DND-41 (cell line): ENCODE measurements around the gene SCN2A.

Experiments
- ATAC-seq: fragments of 200-7000 bp; cut with Tn5 transposase; 3 replicates; pipeline ENCODE4 v1.9.1; 2021; ENCODE audit warnings: low read depth; ENCODE audit not compliant: insufficient read depth
- DNase-seq: peaks from one replicate; pipeline ENCODE4 v3.0.0-alpha.2; 2020
- H2AFZ ChIP-seq: 2 replicates; pipeline ENCODE4 v1.6.0; 2012; ENCODE audit warnings: low read depth, low read length
- H3K27ac ChIP-seq: 2 replicates; pipeline ENCODE4 v1.5.1; 2012; ENCODE audit warnings: low read length, inconsistent platforms
- H3K27me3 ChIP-seq: fragments of 200-600 bp; sonication (generic); 2 replicates; pipeline ENCODE4 v1.6.0; 2012; ENCODE audit warnings: low read length, mild to moderate bottlenecking, inconsistent platforms; ENCODE audit not compliant: insufficient read depth, poor library complexity
- H3K36me3 ChIP-seq: 2 replicates; pipeline ENCODE4 v1.5.1; 2012; ENCODE audit warnings: low read length, inconsistent platforms; ENCODE audit not compliant: insufficient read depth
- H3K4me1 ChIP-seq: 2 replicates; pipeline ENCODE4 v1.5.1; 2012; ENCODE audit warnings: mild to moderate bottlenecking, low read length; ENCODE audit not compliant: insufficient read depth
- H3K4me2 ChIP-seq: 2 replicates; pipeline ENCODE4 v1.6.0; 2012; ENCODE audit warnings: mild to moderate bottlenecking, moderate library complexity, low read length, inconsistent platforms; ENCODE audit not compliant: insufficient read depth
- H3K4me3 ChIP-seq, 2 experiments: fragments of 200-600 bp in 1 of 2; shearing (Covaris generic) in 1 of 2; 2 replicates each; pipeline ENCODE4 v1.5.1; 2012 to 2016; ENCODE audit warnings: inconsistent platforms in 2 of 2, low read length in 2 of 2, mild to moderate bottlenecking in 2 of 2, low read depth in 1 of 2, moderate library complexity in 1 of 2
- H3K79me2 ChIP-seq: 2 replicates; pipeline ENCODE4 v1.6.0; 2012; ENCODE audit warnings: low read length, inconsistent platforms; ENCODE audit not compliant: insufficient read depth
- H3K9ac ChIP-seq: 2 replicates; pipeline ENCODE4 v1.6.0; 2012; ENCODE audit warnings: low read depth, mild to moderate bottlenecking, inconsistent platforms, low read length, moderate library complexity
- H3K9me3 ChIP-seq: 2 replicates; pipeline ENCODE4 v1.5.1; 2012; ENCODE audit warnings: low read length, moderate library complexity, mild to moderate bottlenecking, inconsistent platforms; ENCODE audit not compliant: insufficient read depth, severe bottlenecking
- H4K20me1 ChIP-seq: 2 replicates; pipeline ENCODE4 v1.6.0; 2012; ENCODE audit warnings: low read length; ENCODE audit not compliant: insufficient read depth
- EZH2 ChIP-seq: IDR thresholded peaks from 3 replicates; pipeline ENCODE4 v1.6.1; 2012; ENCODE audit warnings: borderline replicate concordance, low read depth, mild to moderate bottlenecking, moderate library complexity, low read length, inconsistent platforms; ENCODE audit not compliant: severe bottlenecking
- TF ChIP-seq, protein P1 (sequence below): IDR thresholded peaks from 2 replicates; pipeline ENCODE4 v1.5.1; 2012; ENCODE audit warnings: borderline replicate concordance, low read length, moderate library complexity, mild to moderate bottlenecking; ENCODE audit not compliant: poor library complexity, severe bottlenecking; ENCODE audit errors: extremely low read depth

SCN2A gene

DNA sequence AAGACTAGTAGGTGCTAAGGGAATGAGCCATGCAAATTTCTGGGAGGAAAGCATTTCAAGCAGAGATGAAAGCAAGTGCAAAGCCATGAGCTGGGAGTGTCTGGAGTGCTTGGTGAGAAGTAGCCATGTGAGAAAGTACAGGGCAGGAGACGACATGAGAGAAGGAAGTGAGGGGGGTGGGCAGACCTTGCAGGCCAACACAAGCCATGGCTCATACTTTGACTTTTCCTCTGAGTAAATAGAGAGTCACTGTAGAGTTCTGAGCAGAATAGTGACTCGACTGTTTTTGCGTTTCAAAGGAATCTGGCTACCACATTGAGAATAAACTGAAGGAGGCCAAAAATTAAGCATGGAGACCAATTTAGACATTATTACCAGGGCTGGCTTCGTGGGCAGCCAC, 42.2 kb downstream of the SCN2A start:
- Histone ChIP-seq H2AFZ (0 out of 2 replicates have a peak overlapping the region, but pooled peaks have one; percentile 5), H3K27ac (no peak overlapping the region), H4K20me1 (no peaks in the 10 kb centered on the region), H3K27me3 (no peaks in the 10 kb centered on the region), H3K4me1 (peaks cover 2% of the 10 kb centered on the region; the same call in 1 of the 2 replicates), H3K4me3 (no peak overlapping the region), H3K79me2 (no peaks in the 10 kb centered on the region), H3K9ac (no peak overlapping the region), H3K9me3 (no peaks in the 10 kb centered on the region), H3K36me3 (no peaks in the 10 kb centered on the region), H3K4me2 (no peak overlapping the region)
- ATAC-seq (no peak), DNase-seq (no peak)
- TF ChIP-seq, protein P1, sequence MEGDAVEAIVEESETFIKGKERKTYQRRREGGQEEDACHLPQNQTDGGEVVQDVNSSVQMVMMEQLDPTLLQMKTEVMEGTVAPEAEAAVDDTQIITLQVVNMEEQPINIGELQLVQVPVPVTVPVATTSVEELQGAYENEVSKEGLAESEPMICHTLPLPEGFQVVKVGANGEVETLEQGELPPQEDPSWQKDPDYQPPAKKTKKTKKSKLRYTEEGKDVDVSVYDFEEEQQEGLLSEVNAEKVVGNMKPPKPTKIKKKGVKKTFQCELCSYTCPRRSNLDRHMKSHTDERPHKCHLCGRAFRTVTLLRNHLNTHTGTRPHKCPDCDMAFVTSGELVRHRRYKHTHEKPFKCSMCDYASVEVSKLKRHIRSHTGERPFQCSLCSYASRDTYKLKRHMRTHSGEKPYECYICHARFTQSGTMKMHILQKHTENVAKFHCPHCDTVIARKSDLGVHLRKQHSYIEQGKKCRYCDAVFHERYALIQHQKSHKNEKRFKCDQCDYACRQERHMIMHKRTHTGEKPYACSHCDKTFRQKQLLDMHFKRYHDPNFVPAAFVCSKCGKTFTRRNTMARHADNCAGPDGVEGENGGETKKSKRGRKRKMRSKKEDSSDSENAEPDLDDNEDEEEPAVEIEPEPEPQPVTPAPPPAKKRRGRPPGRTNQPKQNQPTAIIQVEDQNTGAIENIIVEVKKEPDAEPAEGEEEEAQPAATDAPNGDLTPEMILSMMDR = no peak
- no peak for TF ChIP-seq EZH2

DNA sequence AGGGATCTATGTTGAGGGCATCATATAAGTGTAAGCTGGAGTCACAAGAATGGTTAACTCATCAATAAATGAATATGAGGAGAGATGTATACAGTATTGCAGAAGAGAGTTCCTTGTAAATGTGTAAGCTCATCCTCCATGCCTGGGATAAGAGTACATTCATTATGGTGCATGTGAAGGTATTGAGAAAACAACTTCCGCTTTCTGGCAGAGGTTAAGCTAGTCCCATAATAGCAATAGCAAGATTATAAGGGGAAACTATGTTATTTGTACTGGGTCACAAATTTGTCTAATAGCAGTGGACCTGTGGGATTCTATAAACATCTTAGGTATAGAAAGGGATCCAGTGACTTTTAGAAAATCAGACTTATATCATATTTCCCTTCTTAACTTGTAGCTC, 44.1 kb downstream of the SCN2A start:
- Histone ChIP-seq H3K4me1 (no peaks in the 10 kb centered on the region), H3K36me3 (no peaks in the 10 kb centered on the region), H4K20me1 (no peaks in the 10 kb centered on the region), H3K27ac (no peak overlapping the region), H2AFZ (no peak overlapping the region), H3K79me2 (no peaks in the 10 kb centered on the region), H3K27me3 (no peaks in the 10 kb centered on the region), H3K4me3 (no peak overlapping the region), H3K4me2 (no peak overlapping the region), H3K9me3 (no peaks in the 10 kb centered on the region), H3K9ac (no peak overlapping the region)
- TF ChIP-seq EZH2 = no peak
- TF ChIP-seq, protein P1 = no peak
- ATAC-seq = no peak
- no peak for DNase-seq

DNA sequence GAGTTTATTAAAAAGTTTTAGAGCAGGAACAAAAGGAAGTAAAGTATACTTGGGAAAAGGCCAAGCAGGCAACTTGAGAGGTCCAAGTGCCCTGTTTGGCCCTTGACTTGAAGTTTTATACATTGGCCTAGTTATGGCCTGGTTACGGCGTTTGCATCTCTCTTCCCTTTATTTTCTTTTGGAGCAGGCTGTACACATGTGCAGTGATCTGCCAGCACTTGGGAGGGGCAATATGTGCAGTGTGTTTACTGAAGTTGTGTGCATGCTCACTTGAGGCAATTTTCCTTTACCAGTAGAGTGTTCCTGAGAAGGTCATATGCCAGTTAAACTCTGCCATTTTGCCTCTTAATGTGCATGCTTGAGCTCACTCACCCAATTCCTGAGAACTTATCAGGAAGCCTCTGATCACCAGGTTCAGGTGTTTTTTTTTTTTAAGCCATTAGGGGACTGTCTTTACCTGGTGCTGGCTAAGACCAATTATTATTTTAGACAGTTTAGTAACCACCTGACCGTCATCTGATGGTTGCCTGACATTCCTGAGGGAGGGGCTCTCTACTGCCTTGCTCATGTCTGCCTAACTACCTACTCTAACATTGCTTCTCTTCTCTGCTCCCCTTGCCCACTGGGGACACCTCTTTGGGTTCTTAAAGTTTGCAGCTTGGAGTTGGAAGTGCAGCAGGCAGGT, 48.0 kb downstream of the SCN2A start:
- H3K4me2 ChIP-seq = no peak overlapping the region
- no peaks in the 10 kb centered on the region for H4K20me1 ChIP-seq
- no peak overlapping the region for H3K27ac ChIP-seq
- no peak for TF ChIP-seq EZH2
- TF ChIP-seq, protein P1 = no peak
- ATAC-seq (no peak), DNase-seq (no peak)
- H3K36me3 ChIP-seq = no peaks in the 10 kb centered on the region
- H3K9ac ChIP-seq = no peak overlapping the region
- no peaks in the 10 kb centered on the region for H3K9me3 ChIP-seq
- H3K4me1 ChIP-seq = no peaks in the 10 kb centered on the region
- no peaks in the 10 kb centered on the region for H3K79me2 ChIP-seq
- no peak overlapping the region for H3K4me3 ChIP-seq
- no peak overlapping the region for H2AFZ ChIP-seq
- no peaks in the 10 kb centered on the region for H3K27me3 ChIP-seq
